CD4-positive, alpha-beta T cell treated with Interferon gamma for 1 hour (primary cell): ENCODE measurements around the gene ZFHX3.

Source experiments
- DNase-seq: peaks from one replicate; pipeline ENCODE4 v3.0.0-alpha.2; 2020

The ZFHX3 gene

GRCh38 chr16:73067671-73068540 lies 20.0 kb upstream of the ZFHX3 start:
- DNase-seq: no peak

- no peak for DNase-seq
Observed at GRCh38 chr16:73066927-73067670, 19.2 kb upstream of the ZFHX3 start.

GRCh38 chr16:73066331-73066926 lies 18.5 kb upstream of the ZFHX3 start:
- DNase-seq: no peak

- DNase-seq: no peak
Observed at GRCh38 chr16:73065632-73066330, 17.9 kb upstream of the ZFHX3 start.

GRCh38 chr16:73064994-73065545 lies 17.1 kb upstream of the ZFHX3 start:
- DNase-seq: no peak

- peak; percentile 45 for DNase-seq
Observed at GRCh38 chr16:73064212-73064993, 16.5 kb upstream of the ZFHX3 start.

- no peak for DNase-seq
Observed at GRCh38 chr16:73063854-73064211, 15.9 kb upstream of the ZFHX3 start.

GRCh38 chr16:73062743-73063733 lies 15.1 kb upstream of the ZFHX3 start:
- DNase-seq: no peak

- no peak for DNase-seq
Observed at GRCh38 chr16:73062001-73062616, 14.2 kb upstream of the ZFHX3 start.

- DNase-seq: no peak
Observed at GRCh38 chr16:73060892-73061490, 13.1 kb upstream of the ZFHX3 start.

GRCh38 chr16:73059779-73060615 lies 12.1 kb upstream of the ZFHX3 start:
- no peak for DNase-seq

- DNase-seq: no peak
Observed at GRCh38 chr16:73058616-73059409, 10.9 kb upstream of the ZFHX3 start.

- peak; percentile 42 for DNase-seq
Observed at GRCh38 chr16:73058221-73058615, 10.3 kb upstream of the ZFHX3 start.

- no peak for DNase-seq
Observed at GRCh38 chr16:73057291-73058210, 9.6 kb upstream of the ZFHX3 start.

- no peak for DNase-seq
Observed at GRCh38 chr16:73056921-73057290, 9.0 kb upstream of the ZFHX3 start.

- no peak for DNase-seq
Observed at GRCh38 chr16:73056448-73056847, 8.5 kb upstream of the ZFHX3 start.
